ENCODE data around the gene IDE. TPM values are rescaled to one million over a fixed set of nuclear protein-coding genes. Genes with fewer than 3 reads are reported as not detected.

Gene IDE
- total and polyA plus RNA-seq, 9 of the 15 experiments (the other 6 are each of a cell fraction or from before 2014, with no cell fraction given) = 10.2 to 50.6 (median 33.2) TPM

DNA sequence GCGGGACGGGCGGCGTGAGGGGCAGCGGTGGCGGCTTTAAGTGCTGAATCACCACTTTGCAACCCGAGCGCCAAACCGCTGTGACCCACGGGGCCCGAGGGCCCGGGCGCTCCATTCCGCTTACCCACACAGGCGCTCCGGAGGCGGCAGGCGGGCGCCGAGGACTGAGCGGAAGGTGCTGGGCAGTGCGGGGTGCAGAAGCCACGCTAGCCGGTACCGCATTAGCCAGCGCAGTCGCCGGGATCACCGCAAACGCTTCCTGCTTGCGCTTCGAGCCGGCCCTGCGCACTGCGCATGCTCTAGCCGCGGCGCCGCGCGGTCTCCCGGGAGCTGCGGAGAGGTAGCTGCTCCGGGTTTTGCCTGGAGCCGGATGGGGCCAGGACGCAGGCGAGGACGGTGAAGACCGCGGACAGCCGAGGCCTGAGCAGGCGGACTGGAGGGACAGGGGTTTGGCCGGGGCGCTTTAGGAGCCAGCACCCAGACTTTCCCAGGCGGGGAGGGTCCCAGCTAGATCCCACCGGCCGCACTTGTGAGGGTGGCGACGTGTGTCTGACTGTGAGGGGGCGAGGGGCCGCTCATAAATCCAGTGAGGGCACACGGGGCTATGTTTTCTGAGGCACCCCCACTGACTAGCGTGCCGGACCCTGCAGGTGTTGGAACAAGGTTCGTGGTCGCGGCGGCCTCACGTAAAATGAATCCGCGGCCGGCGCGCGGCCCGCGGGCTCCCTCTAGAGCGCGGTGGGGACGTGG is at the start of gene IDE (continued):
- TF ChIP-seq, protein P1, sequence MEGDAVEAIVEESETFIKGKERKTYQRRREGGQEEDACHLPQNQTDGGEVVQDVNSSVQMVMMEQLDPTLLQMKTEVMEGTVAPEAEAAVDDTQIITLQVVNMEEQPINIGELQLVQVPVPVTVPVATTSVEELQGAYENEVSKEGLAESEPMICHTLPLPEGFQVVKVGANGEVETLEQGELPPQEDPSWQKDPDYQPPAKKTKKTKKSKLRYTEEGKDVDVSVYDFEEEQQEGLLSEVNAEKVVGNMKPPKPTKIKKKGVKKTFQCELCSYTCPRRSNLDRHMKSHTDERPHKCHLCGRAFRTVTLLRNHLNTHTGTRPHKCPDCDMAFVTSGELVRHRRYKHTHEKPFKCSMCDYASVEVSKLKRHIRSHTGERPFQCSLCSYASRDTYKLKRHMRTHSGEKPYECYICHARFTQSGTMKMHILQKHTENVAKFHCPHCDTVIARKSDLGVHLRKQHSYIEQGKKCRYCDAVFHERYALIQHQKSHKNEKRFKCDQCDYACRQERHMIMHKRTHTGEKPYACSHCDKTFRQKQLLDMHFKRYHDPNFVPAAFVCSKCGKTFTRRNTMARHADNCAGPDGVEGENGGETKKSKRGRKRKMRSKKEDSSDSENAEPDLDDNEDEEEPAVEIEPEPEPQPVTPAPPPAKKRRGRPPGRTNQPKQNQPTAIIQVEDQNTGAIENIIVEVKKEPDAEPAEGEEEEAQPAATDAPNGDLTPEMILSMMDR (IDR thresholded peaks at IDR 0.05 in 2 of 3, conservative IDR thresholded peaks at IDR 0.05 in 1 of 3; ENCODE audit: insufficient read depth in 2 of 3, low read depth in 1 of 3, low read length in 3 of 3) = peak; percentile 84 to 91 (median 84)
- TF ChIP-seq ZNF253 (CRISPR knock-in tag; conservative IDR thresholded peaks at IDR 0.05) (no peak), GATAD2A (IDR thresholded peaks at IDR 0.05) (no peak), ATF1 (CRISPR knock-in tag; IDR thresholded peaks at IDR 0.05) (no peak), ATF1 (tag; IDR thresholded peaks at IDR 0.05) (peak; percentile 67), ZNF766 (CRISPR knock-in tag; conservative IDR thresholded peaks at IDR 0.05) (no peak), ZNF778 (CRISPR knock-in tag; IDR thresholded peaks at IDR 0.05) (no peak), ARHGAP35 (IDR thresholded peaks at IDR 0.05; ENCODE audit: partially characterized antibody) (no peak), SRSF7 (optimal IDR thresholded peaks at IDR 0.05; ENCODE audit: low read depth, low read length) (no peak), FOS (IDR thresholded peaks at IDR 0.05; ENCODE audit: extremely low read depth, insufficient read length) (no peak), MAZ (CRISPR knock-in tag; conservative IDR thresholded peaks at IDR 0.05 in 1 of 2, IDR thresholded peaks at IDR 0.05 in 1 of 2) (peak in 1 of 2 experiments; percentile 74; a peak in 3 of 4 replicates), ZNF133 (CRISPR knock-in tag; IDR thresholded peaks at IDR 0.05) (no peak), ZNF23 (CRISPR knock-in tag; IDR thresholded peaks at IDR 0.05) (no peak), PPARD (CRISPR knock-in tag; IDR thresholded peaks at IDR 0.05) (no peak), ZNF57 (CRISPR knock-in tag; IDR thresholded peaks at IDR 0.05) (no peak)
- TF ChIP-seq, protein P2, sequence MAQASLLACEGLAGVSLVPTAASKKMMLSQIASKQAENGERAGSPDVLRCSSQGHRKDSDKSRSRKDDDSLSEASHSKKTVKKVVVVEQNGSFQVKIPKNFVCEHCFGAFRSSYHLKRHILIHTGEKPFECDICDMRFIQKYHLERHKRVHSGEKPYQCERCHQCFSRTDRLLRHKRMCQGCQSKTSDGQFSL (CRISPR knock-in tag; IDR thresholded peaks at IDR 0.05) = 0 out of 2 replicates have a peak, but pooled peaks have one; percentile 69
- TF ChIP-seq, protein P2 (tag; IDR thresholded peaks at IDR 0.05) = no peak; a peak in 1 of 4 replicates
- TF ChIP-seq, protein P3, sequence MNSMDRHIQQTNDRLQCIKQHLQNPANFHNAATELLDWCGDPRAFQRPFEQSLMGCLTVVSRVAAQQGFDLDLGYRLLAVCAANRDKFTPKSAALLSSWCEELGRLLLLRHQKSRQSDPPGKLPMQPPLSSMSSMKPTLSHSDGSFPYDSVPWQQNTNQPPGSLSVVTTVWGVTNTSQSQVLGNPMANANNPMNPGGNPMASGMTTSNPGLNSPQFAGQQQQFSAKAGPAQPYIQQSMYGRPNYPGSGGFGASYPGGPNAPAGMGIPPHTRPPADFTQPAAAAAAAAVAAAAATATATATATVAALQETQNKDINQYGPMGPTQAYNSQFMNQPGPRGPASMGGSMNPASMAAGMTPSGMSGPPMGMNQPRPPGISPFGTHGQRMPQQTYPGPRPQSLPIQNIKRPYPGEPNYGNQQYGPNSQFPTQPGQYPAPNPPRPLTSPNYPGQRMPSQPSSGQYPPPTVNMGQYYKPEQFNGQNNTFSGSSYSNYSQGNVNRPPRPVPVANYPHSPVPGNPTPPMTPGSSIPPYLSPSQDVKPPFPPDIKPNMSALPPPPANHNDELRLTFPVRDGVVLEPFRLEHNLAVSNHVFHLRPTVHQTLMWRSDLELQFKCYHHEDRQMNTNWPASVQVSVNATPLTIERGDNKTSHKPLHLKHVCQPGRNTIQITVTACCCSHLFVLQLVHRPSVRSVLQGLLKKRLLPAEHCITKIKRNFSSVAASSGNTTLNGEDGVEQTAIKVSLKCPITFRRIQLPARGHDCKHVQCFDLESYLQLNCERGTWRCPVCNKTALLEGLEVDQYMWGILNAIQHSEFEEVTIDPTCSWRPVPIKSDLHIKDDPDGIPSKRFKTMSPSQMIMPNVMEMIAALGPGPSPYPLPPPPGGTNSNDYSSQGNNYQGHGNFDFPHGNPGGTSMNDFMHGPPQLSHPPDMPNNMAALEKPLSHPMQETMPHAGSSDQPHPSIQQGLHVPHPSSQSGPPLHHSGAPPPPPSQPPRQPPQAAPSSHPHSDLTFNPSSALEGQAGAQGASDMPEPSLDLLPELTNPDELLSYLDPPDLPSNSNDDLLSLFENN (IDR thresholded peaks at IDR 0.05; ENCODE audit: low read depth in 2 of 2, low read length in 2 of 2) = no peak
- TF ChIP-seq, protein P4, sequence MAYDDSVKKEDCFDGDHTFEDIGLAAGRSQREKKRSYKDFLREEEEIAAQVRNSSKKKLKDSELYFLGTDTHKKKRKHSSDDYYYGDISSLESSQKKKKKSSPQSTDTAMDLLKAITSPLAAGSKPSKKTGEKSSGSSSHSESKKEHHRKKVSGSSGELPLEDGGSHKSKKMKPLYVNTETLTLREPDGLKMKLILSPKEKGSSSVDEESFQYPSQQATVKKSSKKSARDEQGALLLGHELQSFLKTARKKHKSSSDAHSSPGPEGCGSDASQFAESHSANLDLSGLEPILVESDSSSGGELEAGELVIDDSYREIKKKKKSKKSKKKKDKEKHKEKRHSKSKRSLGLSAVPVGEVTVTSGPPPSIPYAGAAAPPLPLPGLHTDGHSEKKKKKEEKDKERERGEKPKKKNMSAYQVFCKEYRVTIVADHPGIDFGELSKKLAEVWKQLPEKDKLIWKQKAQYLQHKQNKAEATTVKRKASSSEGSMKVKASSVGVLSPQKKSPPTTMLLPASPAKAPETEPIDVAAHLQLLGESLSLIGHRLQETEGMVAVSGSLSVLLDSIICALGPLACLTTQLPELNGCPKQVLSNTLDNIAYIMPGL (CRISPR knock-in tag; IDR thresholded peaks at IDR 0.05) = peak; percentile 69; the same call in 1 of the 2 replicates
- TF ChIP-seq, protein P5, sequence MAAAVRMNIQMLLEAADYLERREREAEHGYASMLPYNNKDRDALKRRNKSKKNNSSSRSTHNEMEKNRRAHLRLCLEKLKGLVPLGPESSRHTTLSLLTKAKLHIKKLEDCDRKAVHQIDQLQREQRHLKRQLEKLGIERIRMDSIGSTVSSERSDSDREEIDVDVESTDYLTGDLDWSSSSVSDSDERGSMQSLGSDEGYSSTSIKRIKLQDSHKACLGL (CRISPR knock-in tag; IDR thresholded peaks at IDR 0.05; ENCODE audit: borderline replicate concordance, poor library complexity, severe bottlenecking) = no peak

All from K562 (cell line).